GM19043 (cell line): ENCODE data around the gene PPP2R2B.
"Not testable (repeated sequence)": the region's sequence is repeated elsewhere in the genome, so short reads cannot be mapped to it uniquely, and the experiment has no call there.

Experiments
- ATAC-seq: cut with Tn5 transposase; IDR thresholded peaks from one replicate; pipeline ENCODE4 v1.9.1; 2021; ENCODE audit warnings: low read depth; ENCODE audit not compliant: unreplicated experiment

PPP2R2B gene

GRCh38 chr5:146568161-146568560 is 310.4 kb downstream of the PPP2R2B start:
- no peak for ATAC-seq

GRCh38 chr5:146565764-146566367 is 312.7 kb downstream of the PPP2R2B start:
- ATAC-seq: peak; percentile 94

DNA sequence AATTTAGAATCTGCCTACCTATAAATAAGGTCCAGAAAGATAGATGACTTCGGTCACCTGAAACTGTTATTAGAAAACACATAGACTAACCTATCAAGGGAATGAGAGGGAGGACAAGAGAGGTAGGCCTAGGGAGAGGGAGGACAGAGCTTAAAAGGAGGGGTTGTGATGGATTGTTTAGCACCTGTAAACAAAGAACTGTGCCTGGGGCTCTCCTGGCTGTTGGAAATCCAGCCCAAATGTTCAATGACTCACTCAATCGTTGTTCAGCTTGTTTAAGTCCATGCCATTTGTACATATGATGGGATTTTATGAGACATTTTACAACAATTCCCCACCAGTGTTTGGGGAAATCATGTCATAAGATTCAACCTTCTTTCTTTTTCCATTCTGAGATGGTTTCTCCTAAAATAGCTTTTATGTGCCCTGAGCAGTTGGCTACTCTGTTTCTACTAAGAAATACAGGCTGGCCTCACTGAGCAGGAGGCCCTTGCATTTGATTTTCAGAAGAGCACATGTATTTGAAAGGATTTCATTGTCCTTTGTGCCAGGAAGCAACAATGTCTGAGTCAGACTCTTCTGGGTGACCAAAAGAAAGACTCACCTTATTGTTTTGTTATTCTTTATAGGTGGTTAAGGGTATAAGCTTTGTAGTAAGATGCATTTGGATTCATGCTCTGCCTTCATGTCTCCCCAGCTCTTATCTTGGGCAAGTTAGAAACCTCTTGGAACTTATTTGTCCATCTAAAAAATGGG is 314.4 kb downstream of the PPP2R2B start:
- no peak for ATAC-seq

- ATAC-seq: no peak
These were observed 316.1 kb downstream of the PPP2R2B start for GRCh38 chr5:146562461-146562860.

GRCh38 chr5:146561711-146562110 is 316.8 kb downstream of the PPP2R2B start:
- ATAC-seq: no peak

DNA sequence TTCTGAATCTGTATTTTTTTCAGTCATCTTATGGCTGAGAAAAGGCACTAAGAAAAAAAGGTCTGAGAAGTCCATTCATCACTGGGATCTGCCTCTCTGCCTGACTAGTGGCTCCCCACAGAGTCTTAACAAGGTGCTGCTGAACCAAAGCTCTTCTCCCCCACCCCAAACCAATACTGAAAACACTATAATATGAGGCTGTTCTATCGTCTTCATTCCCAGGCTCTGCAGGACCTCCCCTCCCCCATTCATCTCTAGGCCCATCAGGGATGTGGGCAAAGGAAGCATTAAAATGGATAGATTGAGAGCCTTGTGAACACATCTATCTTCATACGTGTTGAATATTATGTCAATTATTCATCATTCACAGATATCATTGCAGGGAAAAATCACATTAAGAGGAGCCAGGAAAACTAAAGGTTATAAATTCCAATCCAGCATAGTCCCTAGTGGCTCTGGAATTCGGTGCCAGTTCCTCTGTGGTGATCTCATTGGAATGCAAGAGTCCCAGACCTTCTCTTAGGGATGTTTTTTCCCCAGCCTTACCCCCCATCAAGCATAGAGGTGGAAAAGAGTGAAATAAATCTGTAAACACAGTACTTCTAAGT is 318.2 kb downstream of the PPP2R2B start:
- ATAC-seq: no peak

- not testable (repeated sequence) for ATAC-seq
These were observed 321.7 kb downstream of the PPP2R2B start for GRCh38 chr5:146556884-146557283.

GRCh38 chr5:146553446-146553845 is 325.1 kb downstream of the PPP2R2B start:
- ATAC-seq: no peak

DNA sequence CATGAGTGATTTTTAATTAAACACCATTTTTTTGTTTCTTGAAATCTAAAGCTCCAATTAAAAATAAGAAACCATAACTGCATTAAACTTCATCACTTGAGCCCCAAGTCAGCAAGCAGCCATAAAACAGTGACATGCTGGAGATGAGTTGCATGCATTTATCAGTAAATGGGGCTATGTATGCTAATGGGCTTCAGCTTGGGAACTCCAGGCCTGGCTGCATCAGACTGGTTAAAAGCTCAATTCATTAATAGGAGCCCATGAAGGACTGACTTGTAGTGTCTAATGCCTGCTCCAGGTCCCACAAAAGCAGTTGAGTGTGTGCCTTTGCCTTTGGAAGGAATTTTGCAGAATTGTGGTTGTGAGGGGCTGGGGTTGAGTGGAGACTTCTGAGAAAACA is 328.9 kb downstream of the PPP2R2B start:
- ATAC-seq: no peak

DNA sequence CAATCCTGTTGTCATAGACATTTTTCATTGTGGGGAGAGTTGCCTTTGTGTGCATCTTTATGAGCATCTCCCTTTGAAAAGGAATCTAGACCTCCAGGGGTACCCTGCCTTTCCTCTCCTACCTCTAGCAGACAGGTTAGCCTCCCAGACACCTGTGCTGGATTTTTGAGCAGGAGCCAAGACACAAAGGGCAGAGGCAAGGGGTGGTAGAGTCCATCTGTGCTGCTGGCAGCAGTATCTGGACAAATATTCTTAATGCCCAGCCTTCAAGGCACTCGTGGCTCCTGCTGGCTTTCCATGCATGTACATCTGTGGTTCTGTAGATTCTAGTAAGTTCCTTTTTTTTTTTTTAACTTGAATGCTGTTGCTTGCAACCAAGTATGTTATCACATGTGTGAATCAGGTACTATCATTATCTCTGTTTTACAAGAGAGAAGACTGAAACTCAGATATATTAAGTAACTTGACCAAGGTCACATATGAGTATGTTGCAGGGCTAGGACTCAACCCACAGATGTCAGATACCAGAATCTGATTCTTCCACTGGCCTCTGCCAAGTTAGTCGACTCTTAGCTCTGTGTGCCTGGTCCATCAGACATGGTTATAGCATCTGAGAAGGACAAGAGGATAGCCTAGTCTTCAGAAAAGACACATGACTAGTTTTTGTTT is 329.6 kb downstream of the PPP2R2B start:
- ATAC-seq: no peak

GRCh38 chr5:146544232-146544631 is 334.3 kb downstream of the PPP2R2B start:
- no peak for ATAC-seq

DNA sequence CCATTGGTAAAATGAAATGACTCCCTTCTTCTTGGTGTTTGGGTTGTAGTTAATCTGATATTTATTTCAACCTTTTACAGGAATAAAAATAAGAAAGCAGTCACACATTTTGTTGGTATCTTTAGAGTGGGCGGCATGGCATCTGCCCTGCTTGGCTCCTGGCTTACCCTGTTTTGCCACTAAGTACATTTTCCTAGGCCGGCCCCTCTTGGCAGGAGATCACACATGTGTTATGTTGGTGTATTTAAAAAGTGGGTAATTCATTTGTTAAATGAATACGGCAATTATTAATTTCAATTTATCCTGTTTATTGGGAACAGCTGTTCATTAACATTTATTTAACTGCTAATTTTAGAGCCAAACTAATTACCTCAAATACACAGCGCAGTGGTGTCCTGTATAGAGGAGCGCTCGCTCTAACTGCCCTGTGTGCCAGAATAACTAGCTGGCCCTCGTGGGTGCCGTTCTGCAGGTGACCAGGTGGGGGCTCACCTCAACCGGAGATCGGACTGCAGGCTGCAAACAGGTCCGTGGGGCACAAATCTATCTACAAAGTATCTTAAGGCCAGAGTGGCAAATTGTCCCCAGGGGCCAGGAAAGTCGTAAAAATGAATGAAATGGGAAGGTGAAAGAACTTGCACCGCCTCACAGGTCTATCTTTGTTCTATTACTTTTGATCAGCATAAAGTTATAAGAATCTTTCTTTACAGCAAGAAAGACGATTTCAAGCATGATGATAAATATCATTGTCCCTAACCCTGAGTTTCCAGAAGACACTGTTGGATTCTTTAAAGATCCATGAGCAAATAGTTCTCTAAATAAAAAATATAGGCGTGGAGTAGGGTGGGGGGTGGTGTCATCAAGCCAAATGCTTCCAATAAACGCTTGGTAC is 336.4 kb downstream of the PPP2R2B start:
- ATAC-seq: peak; percentile 94

GRCh38 chr5:146540414-146540813 is 338.1 kb downstream of the PPP2R2B start:
- no peak for ATAC-seq

- ATAC-seq: no peak
These were observed 338.6 kb downstream of the PPP2R2B start for GRCh38 chr5:146539973-146540372.

DNA sequence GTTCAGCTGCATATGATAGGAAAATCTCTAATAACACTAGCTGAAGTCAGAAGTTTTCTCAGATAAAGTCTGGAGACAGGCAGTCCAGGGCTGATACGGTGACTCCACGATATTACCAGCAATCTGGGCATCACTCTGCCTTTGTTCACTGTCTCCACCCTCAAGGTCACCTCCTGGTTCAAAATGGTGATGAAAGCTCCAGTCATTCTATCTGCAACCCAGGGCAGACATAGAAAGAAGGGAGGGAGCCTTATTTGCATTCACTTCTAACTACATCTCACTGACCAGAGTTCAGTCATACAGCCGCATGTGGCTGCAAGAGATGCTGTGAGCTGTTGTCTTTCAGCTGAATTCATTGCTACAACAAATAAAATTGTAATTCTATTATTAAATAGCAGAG is 340.1 kb downstream of the PPP2R2B start:
- ATAC-seq: no peak

GRCh38 chr5:146533882-146534281 is 344.7 kb downstream of the PPP2R2B start:
- ATAC-seq: no peak

DNA sequence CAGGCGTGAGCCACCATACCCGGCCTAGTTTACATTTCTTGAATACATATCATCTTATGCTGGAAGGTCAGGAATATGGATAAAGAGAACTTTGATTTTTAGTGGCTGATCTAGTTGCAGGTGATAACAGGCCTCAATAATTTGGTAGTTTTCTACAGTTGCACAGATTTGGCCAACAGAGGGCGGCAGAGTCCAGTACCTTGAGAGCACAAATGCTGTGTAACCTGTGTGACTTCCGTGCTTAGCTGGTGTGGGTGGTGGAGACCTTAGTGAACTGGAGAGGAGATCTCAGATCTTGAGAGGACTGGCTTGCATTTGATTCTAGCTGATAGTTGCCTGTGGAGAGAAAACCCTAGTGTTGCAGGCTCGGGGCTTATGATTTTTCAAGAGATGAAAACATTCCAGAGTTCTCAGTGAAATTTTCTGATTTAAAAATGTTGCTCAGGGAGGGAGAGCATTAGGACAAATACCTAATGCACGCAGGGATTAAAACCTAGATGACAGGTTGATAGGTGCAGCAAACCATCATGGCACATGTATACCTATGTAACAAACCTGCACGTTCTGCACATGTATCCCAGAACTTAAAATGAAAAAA is 345.2 kb downstream of the PPP2R2B start:
- peak; percentile 94 for ATAC-seq
